Hepatocyte (in vitro differentiated cells): ENCODE results near the gene AP3B2.

Experiments
- CTCF ChIP-seq: fragments of 200-600 bp; sonication (generic); IDR thresholded peaks from 2 replicates; pipeline ENCODE4 v1.5.1; 2016; ENCODE audit warnings: antibody characterized with exemption, mild to moderate bottlenecking; ENCODE audit not compliant: poor library complexity
- EZH2 ChIP-seq: fragments of 200-600 bp; sonication (generic); IDR thresholded peaks from 2 replicates; pipeline ENCODE4 v1.6.1; 2016; ENCODE audit warnings: antibody characterized with exemption, mild to moderate bottlenecking, borderline replicate concordance
- EZH2phosphoT487 ChIP-seq: fragments of 200-600 bp; sonication (generic); IDR thresholded peaks from one replicate; pipeline ENCODE4 v1.6.1; 2018; ENCODE audit warnings: antibody characterized with exemption, mild to moderate bottlenecking, low read depth, moderate library complexity; ENCODE audit not compliant: unreplicated experiment, severe bottlenecking

DNA sequence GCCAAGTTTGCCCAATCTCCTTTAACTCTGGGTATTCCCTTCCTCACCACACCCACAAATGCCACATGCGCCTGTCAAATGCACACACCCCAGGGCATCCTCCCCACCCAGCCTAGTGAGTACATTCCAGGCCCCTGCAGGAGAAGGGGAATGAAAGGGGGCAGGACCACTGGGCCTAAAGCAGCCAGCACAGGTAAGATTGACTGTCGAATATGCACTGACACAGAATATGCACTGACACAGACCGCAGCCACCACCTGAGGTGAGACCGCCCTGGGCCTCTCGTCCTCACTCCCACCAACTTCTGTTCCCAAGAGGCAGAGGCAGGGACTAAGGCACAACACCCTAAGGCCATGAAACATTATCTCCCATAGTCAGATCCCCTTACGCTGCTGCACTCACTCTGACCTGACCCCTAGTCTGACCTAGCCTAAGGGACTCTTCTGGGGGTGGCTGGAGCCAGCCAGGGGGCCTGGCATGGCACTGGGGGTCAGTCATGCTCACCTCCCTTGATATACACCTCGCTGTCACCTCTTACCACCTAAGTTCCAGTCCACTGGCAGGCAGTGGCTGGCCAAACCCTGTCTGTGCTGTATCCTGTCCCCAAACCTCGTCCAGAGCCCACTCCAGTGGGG, 10.8 kb downstream of the AP3B2 start:
- TF ChIP-seq CTCF (no peak), EZH2 (no peak), EZH2phosphoT487 (no peak)
